Neuronal stem cell (in vitro differentiated cells): Measurements from ENCODE around the gene GAREM2.

ENCODE experiments used
- DNase-seq: peaks from one replicate; pipeline ENCODE4 v3.0.0-alpha.2; 2013; ENCODE audit warnings: low spot score
- H2AFZ ChIP-seq: one replicate; pipeline ENCODE4 v1.6.1; 2013; ENCODE audit warnings: mild to moderate bottlenecking, low read length, inconsistent platforms
- H2AK5ac ChIP-seq: 2 replicates; pipeline ENCODE4 v1.6.1; 2013; ENCODE audit warnings: low read depth, mild to moderate bottlenecking, inconsistent platforms, low read length, moderate library complexity, mixed read lengths
- H2BK120ac ChIP-seq: 2 replicates; pipeline ENCODE4 v1.6.1; 2013; ENCODE audit warnings: low read depth, mild to moderate bottlenecking, inconsistent platforms, low read length, moderate library complexity, mixed read lengths
- H2BK12ac ChIP-seq: one replicate; pipeline ENCODE4 v1.6.1; 2013; ENCODE audit warnings: low read length, inconsistent platforms
- H2BK15ac ChIP-seq: 2 replicates; pipeline ENCODE4 v1.6.1; 2013; ENCODE audit warnings: mild to moderate bottlenecking, low read length, inconsistent platforms, mixed read lengths
- H2BK5ac ChIP-seq: one replicate; pipeline ENCODE4 v1.6.1; 2013; ENCODE audit warnings: inconsistent platforms, mild to moderate bottlenecking, low read length, moderate library complexity
- H3K14ac ChIP-seq: one replicate; pipeline ENCODE4 v1.6.1; 2013; ENCODE audit warnings: low read length, inconsistent platforms
- H3K18ac ChIP-seq: 2 replicates; pipeline ENCODE4 v1.6.1; 2013; ENCODE audit warnings: low read length, inconsistent platforms
- H3K23ac ChIP-seq: 2 replicates; pipeline ENCODE4 v1.6.1; 2013; ENCODE audit warnings: low read depth, mild to moderate bottlenecking, mixed read lengths, low read length, inconsistent platforms; ENCODE audit not compliant: poor library complexity
- H3K27ac ChIP-seq: replicated peaks from 3 replicates; pipeline ENCODE4 v1.5.1; 2013; ENCODE audit warnings: low read length, inconsistent platforms
- H3K27me3 ChIP-seq, 3 experiments: 2 replicates each; pipeline ENCODE4 v1.6.1; 2013; ENCODE audit warnings: low read length in 3 of 3, mild to moderate bottlenecking in 2 of 3, inconsistent platforms in 1 of 3, low read depth in 1 of 3, mixed read lengths in 1 of 3, moderate library complexity in 1 of 3; ENCODE audit not compliant: control insufficient read depth in 3 of 3, insufficient read depth in 3 of 3
- H3K36me3 ChIP-seq, 2 donors: replicated peaks in 1 of 2; 2 replicates each; pipeline ENCODE4 v1.6.1; 2013; ENCODE audit warnings: low read length in 2 of 2; ENCODE audit not compliant: control insufficient read depth in 2 of 2, insufficient read depth in 2 of 2
- H3K4ac ChIP-seq: 2 replicates; pipeline ENCODE4 v1.6.1; 2013; ENCODE audit warnings: inconsistent platforms, mild to moderate bottlenecking, low read length, moderate library complexity
- H3K4me1 ChIP-seq, 2 donors: 1 replicate in 1 of 2; 2 replicates in 1 of 2; pipeline ENCODE4 v1.6.1; 2013; ENCODE audit warnings: low read length in 2 of 2, low read depth in 1 of 2; ENCODE audit not compliant: control insufficient read depth in 2 of 2, insufficient read depth in 1 of 2
- H3K4me2 ChIP-seq: one replicate; pipeline ENCODE4 v1.6.1; 2013; ENCODE audit warnings: mild to moderate bottlenecking, low read length, inconsistent platforms; ENCODE audit not compliant: insufficient read depth, poor library complexity, severe bottlenecking
- H3K4me3 ChIP-seq, 2 donors: 2 replicates each; pipeline ENCODE4 v1.5.1; 2013; ENCODE audit warnings: low read length in 2 of 2, mild to moderate bottlenecking in 2 of 2, inconsistent platforms in 1 of 2, moderate library complexity in 1 of 2
- H3K79me1 ChIP-seq: one replicate; pipeline ENCODE4 v1.6.1; 2013; ENCODE audit warnings: low read depth, mild to moderate bottlenecking, inconsistent platforms, low read length, moderate library complexity
- H3K9ac ChIP-seq: one replicate; pipeline ENCODE4 v1.6.1; 2013; ENCODE audit warnings: mild to moderate bottlenecking, low read depth, low read length, inconsistent platforms; ENCODE audit not compliant: poor library complexity
- H3K9me3 ChIP-seq, 2 donors: replicated peaks in 1 of 2; 2 replicates each; pipeline versions ENCODE3 to v1.6.1; 2013; ENCODE audit warnings: low read length in 2 of 2, mild to moderate bottlenecking in 2 of 2, inconsistent platforms in 1 of 2, low read depth in 1 of 2, mixed read lengths in 1 of 2, moderate library complexity in 1 of 2; ENCODE audit not compliant: control insufficient read depth in 2 of 2, insufficient read depth in 1 of 2
- H4K8ac ChIP-seq: one replicate; pipeline ENCODE4 v1.6.1; 2013; ENCODE audit warnings: low read depth, mild to moderate bottlenecking, inconsistent platforms, low read length, moderate library complexity
- H4K91ac ChIP-seq: one replicate; pipeline ENCODE4 v1.6.1; 2013; ENCODE audit warnings: low read length, low read depth, mild to moderate bottlenecking, inconsistent platforms; ENCODE audit not compliant: poor library complexity
- WGBS, 2 donors: extraction: QIAGEN DNeasy Blood & Tissue Kit; methylation state at CpG; one replicate each; pipeline ENCODE4 v1.1.7; 2013; ENCODE audit warnings: missing lambda C conversion rate in 2 of 2, mixed read lengths in 1 of 2; ENCODE audit not compliant: insufficient read length in 2 of 2, insufficient replicate concordance in 1 of 2; ENCODE audit errors: extremely low coverage in 2 of 2; 5-methylcytosine and 5-hydroxymethylcytosine counted together

Gene GAREM2

DNA sequence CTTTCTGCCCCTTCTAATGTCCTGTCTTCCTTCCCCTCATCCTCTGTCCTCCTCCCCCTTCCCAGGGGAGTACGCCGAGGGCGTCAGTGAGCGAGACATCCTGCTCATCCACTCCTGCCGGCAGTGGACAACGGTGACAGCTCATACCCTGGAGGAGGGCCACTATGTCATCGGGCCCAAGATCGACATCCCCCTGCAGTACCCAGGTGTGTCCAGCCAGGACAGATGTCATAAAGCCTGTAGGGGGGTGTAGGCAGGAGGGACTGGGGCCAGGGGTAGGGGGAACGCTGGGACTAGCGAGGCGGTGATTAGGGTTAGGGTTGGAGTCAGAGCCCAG, 3.4 kb downstream of the GAREM2 start:
- Histone ChIP-seq H2BK120ac (no peak overlapping the region), H3K9me3 (no peaks in the 10 kb centered on the region), H3K14ac (no peak overlapping the region), H2BK5ac (no peak overlapping the region), H2BK12ac (no peak overlapping the region), H3K4me3 (no peak overlapping the region), H3K27ac (no peak overlapping the region), H3K27me3 (peaks cover 0 to 2% (median 0%) of the 10 kb centered on the region in 3 experiments), H4K91ac (no peak overlapping the region), H2AFZ (no peak overlapping the region), H4K8ac (no peak overlapping the region), H3K36me3 (peaks cover 15 to 29% of the 10 kb centered on the region in 2 donors), H3K9ac (peak overlapping the region; percentile 53), H2AK5ac (no peak overlapping the region), H3K79me1 (peaks cover 12% of the 10 kb centered on the region), H3K4me1 (peaks cover 35 to 36% of the 10 kb centered on the region in 2 donors), H3K18ac (peak overlapping the region; percentile 44), H3K4me2 (no peak overlapping the region), H3K23ac (no peak overlapping the region), H3K4ac (no peak overlapping the region), H2BK15ac (no peak overlapping the region)
- no CpG with 5 or more reads among the region's 11 CpGs for WGBS, 2 donors
- DNase-seq, result no peak

DNA sequence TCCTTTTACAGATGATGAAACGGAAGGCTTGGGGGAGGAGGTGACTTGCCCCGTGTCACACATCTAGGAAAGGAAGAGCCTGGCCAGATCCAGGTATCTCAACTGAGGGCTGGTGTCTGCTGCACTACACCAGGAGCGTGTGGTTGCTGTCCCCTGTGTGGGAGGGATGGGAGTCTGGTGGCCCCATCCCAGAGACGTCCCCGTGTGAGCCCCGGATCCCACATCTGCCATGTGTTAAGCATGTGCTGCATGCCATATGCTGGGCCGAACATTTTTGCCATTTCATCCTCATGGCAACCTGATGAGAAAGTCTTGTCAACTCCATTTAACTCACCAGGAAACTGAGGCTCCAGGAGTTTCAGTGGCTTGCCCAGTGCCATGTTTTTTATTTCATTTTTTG, 4.2 kb downstream of the GAREM2 start:
- no CpG with 5 or more reads among the region's 7 CpGs for WGBS, 2 donors
- peaks cover 0 to 2% (median 0%) of the 10 kb centered on the region in 3 experiments for H3K27me3 ChIP-seq
- peaks cover 35 to 36% of the 10 kb centered on the region in 2 donors for H3K4me1 ChIP-seq
- H4K91ac ChIP-seq, result no peak overlapping the region
- no peak overlapping the region for H2BK12ac ChIP-seq
- peaks cover 12% of the 10 kb centered on the region for H3K79me1 ChIP-seq
- H3K36me3 ChIP-seq, result peaks cover 20 to 38% of the 10 kb centered on the region in 2 donors
- no peak overlapping the region for H3K14ac ChIP-seq
- no peak overlapping the region for H2BK120ac ChIP-seq
- H3K27ac ChIP-seq, result no peak overlapping the region
- H3K4me2 ChIP-seq, result no peak overlapping the region
- H3K23ac ChIP-seq, result no peak overlapping the region
- no peak overlapping the region for H2AK5ac ChIP-seq
- no peak overlapping the region for H3K4me3 ChIP-seq
- no peaks in the 10 kb centered on the region for H3K9me3 ChIP-seq
- H3K9ac ChIP-seq, result no peak overlapping the region
- no peak overlapping the region for H2BK15ac ChIP-seq
- no peak overlapping the region for H3K18ac ChIP-seq
- no peak for DNase-seq
- no peak overlapping the region for H2BK5ac ChIP-seq
- no peak overlapping the region for H4K8ac ChIP-seq
- H2AFZ ChIP-seq, result no peak overlapping the region
- H3K4ac ChIP-seq, result no peak overlapping the region

DNA sequence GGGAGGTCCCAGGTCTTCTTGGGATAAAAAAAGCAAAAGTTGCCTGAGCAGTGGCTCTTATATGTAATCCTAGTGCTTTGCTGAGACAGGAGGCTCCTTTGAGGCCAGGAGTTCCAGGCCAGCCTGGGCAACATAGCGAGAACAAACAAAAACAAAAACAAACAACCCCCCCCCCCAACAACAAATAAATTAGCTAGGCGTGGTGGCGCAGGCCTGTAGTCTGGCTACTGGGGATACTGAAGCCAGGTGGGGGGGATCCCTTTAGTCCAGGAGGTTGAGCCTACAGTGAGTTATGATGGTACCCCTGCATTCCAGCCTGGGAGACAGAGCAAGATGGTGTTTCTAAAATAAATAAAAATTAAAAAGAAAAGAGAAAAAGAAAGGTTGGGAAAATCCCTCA, 5.4 kb downstream of the GAREM2 start:
- Histone ChIP-seq H2BK120ac (no peak overlapping the region), H4K8ac (no peak overlapping the region), H3K27ac (peak overlapping the region; percentile 32), H3K23ac (no peak overlapping the region), H2BK15ac (no peak overlapping the region), H2AFZ (no peak overlapping the region), H4K91ac (no peak overlapping the region), H2BK5ac (no peak overlapping the region), H3K9me3 (no peaks in the 10 kb centered on the region), H3K9ac (no peak overlapping the region), H3K18ac (no peak overlapping the region), H3K4me2 (peak overlapping the region; percentile 69), H3K27me3 (peaks cover 0 to 2% (median 0%) of the 10 kb centered on the region in 3 experiments), H3K36me3 (peaks cover 28 to 49% of the 10 kb centered on the region in 2 donors), H3K4ac (no peak overlapping the region), H3K4me3 (no peak overlapping the region), H3K79me1 (peaks cover 10% of the 10 kb centered on the region), H2AK5ac (no peak overlapping the region), H2BK12ac (no peak overlapping the region), H3K14ac (no peak overlapping the region), H3K4me1 (peaks cover 33 to 36% of the 10 kb centered on the region in 2 donors)
- no peak for DNase-seq
- WGBS, 2 donors, result no CpG with 5 or more reads among the region's 3 CpGs

DNA sequence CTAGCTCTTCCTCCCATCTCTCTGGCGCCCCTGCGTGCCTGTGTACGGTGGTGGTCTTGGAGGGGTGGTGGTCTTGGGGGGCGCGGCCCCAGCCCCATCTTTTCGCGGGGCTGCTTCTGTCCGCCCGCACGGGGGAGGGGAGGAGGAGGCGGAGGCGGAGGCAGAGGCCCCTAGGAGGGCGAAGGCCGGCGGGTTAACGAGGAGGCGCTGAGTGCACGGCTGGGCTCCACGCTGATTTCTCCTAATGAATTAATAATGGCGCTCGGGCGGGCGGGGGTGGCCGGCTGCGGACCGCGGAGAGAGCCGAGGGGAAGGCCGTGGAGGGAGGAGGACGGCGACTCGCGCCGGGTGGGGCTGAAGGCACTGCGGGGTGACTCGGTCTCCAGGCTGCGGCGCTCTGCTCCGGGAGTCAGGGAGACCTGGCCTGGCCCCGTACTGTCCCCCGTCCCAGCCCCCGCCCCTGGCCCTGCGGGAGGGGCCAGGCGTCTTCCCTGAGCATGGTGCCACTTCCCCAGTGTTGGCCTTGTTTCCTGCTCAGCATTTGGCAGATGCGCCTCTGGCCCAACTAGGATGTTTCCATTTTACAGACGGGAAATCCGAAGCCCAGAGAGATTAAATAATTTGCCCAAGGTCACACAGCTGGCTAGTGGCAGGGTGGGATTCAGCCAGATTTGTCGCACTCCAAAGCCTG, 6.0 kb downstream of the GAREM2 start:
- peaks cover 0 to 3% (median 0%) of the 10 kb centered on the region in 3 experiments for H3K27me3 ChIP-seq
- H3K4me1 ChIP-seq, result peaks cover 33 to 36% of the 10 kb centered on the region in 2 donors
- H3K4me3 ChIP-seq, result peak overlapping the region; percentile 25 to 54
- H2AK5ac ChIP-seq, result peak overlapping the region; percentile 41
- no peak overlapping the region for H4K91ac ChIP-seq
- no peak overlapping the region for H3K4ac ChIP-seq
- H3K36me3 ChIP-seq, result peaks cover 28 to 55% of the 10 kb centered on the region in 2 donors
- H2BK12ac ChIP-seq, result no peak overlapping the region
- H3K14ac ChIP-seq, result no peak overlapping the region
- peak overlapping the region; percentile 26 for H3K9ac ChIP-seq
- H3K18ac ChIP-seq, result peak overlapping the region; percentile 88
- peak overlapping the region; percentile 76 for H2BK15ac ChIP-seq
- no peak overlapping the region for H3K27ac ChIP-seq
- peak overlapping the region; percentile 69 for H3K4me2 ChIP-seq
- peak overlapping the region; percentile 46 for H3K23ac ChIP-seq
- H2BK5ac ChIP-seq, result peak overlapping the region; percentile 7
- no peaks in the 10 kb centered on the region for H3K9me3 ChIP-seq
- WGBS, 2 donors, result no CpG with 5 or more reads among the region's 48 CpGs
- H3K79me1 ChIP-seq, result peaks cover 10% of the 10 kb centered on the region
- no peak overlapping the region for H4K8ac ChIP-seq
- H2AFZ ChIP-seq, result peak overlapping the region; percentile 78
- peak; percentile 30 for DNase-seq
- H2BK120ac ChIP-seq, result peak overlapping the region; percentile 18
